Retinal pigment epithelial cell (primary cell): ENCODE results near the gene GRM8.

Source experiments
- DNase-seq: peaks from one replicate; pipeline ENCODE4 v3.0.0-alpha.2; 2010; ENCODE audit warnings: low read depth
- H3K4me3 ChIP-seq: 2 replicates; pipeline ENCODE4 v1.5.1; 2011; ENCODE audit warnings: mild to moderate bottlenecking, low read length, control low read depth, moderate library complexity
- CTCF ChIP-seq: conservative IDR thresholded peaks from 2 replicates; pipeline ENCODE4 v1.5.1; 2011; ENCODE audit warnings: low read depth, low read length, control low read depth, inconsistent platforms

The GRM8 gene

DNA sequence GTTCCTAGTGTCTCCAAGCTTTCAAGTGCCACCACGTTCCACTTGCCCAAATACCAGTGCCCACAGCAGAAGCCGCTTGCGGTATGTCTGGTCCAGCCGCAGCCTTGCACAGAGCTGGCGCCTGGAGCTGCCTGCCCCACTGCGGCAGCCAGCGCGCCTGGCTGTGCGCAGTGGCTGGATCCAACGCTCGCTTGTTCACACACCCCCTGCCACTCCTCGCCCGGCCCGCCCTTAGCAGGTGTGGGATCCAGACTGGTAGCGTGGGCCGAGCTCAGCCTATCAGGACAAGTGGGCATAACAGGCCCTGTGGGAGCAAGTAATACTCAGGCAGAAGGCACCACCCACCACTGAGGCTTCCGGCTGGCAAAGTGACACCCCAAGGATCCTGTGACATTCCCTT, 294.4 kb downstream of the GRM8 start:
- TF ChIP-seq CTCF: no peak
- no peak for DNase-seq

GRCh38 chr7:126957443-126957842, 295.3 kb downstream of the GRM8 start:
- no peak for DNase-seq
- H3K4me3 ChIP-seq: no peak overlapping the region
- TF ChIP-seq CTCF: no peak

More for the DNA sequence above, 294.4 kb downstream of the GRM8 start:
- no peak overlapping the region for H3K4me3 ChIP-seq

- no peak overlapping the region for H3K4me3 ChIP-seq
- TF ChIP-seq CTCF: no peak
- no peak for DNase-seq
Observed at GRCh38 chr7:126953461-126953860, 299.3 kb downstream of the GRM8 start.

- H3K4me3 ChIP-seq: no peak overlapping the region
- no peak for DNase-seq
- no peak for TF ChIP-seq CTCF
Observed at GRCh38 chr7:126948664-126949063, 304.1 kb downstream of the GRM8 start.

DNA sequence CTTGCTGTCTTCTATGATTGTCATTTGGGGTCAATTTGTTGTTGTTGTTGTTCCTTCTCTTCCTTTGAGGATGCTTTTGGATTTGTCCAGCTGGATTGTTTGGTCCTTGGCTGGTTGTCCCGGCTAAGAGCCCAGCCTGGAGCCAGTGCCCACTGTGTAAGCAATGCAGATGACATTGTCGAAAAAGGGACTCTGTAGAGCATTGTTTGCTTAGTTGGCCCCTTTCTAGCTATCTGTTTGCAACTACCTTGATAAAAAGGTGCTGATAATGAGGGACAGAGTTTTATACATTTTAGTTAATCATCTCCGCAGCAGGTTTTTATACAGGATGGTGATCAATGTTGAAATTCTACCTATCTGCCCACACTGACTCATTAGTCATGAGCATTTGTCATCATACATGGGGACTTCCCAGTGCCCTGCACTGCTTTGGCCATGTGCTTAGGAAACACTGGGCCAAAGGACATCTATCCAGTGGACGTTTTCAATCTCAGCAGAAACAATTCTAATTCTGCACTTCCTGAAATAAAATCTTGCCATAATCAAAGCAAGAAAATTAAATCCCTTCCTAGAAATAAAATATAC, 311.9 kb downstream of the GRM8 start:
- H3K4me3 ChIP-seq: no peak overlapping the region
- TF ChIP-seq CTCF: no peak
- DNase-seq: no peak

- no peak for DNase-seq
- no peak overlapping the region for H3K4me3 ChIP-seq
- TF ChIP-seq CTCF: no peak
Observed at GRCh38 chr7:126937171-126937570, 315.6 kb downstream of the GRM8 start.

- no peak for DNase-seq
- no peak overlapping the region for H3K4me3 ChIP-seq
- no peak for TF ChIP-seq CTCF
Observed at GRCh38 chr7:126931581-126931980, 321.2 kb downstream of the GRM8 start.
